HG03175 (cell line): Measurements from ENCODE around the gene ELL.

Experiments used
- ATAC-seq: cut with Tn5 transposase; IDR thresholded peaks from one replicate; pipeline ENCODE4 v1.9.1; 2021; ENCODE audit warnings: mild to moderate bottlenecking, moderate library complexity; ENCODE audit not compliant: unreplicated experiment

The ELL gene

GRCh38 chr19:18490728-18491127 is 31.1 kb downstream of the ELL start:
- no peak for ATAC-seq

DNA sequence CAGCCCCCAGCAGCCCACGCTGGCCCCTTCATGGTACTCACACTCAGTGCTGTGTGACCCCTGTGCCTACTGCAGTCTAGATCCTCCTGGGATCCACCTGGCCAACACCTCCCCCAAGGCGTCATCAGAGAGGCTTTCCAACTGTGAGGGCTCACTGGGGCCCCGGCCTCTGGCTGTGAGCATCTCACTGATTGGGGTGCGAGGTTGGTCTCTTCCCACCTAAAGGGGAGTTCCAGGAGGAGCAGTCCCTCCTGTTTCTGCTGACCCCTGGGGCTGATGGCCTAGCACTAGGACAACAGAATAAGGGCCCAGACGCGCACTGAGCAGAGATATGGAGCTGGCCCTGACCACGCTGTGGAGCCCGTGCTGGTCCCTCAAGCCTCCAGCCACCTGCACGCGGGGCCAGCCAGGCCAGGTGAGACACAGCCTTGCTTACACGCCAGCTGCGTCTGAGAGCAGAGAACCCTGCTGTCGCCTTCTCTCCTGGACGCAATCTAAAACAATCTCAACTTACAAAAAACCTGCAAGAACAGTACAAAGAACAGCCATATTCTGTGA is 32.2 kb downstream of the ELL start:
- ATAC-seq = no peak

DNA sequence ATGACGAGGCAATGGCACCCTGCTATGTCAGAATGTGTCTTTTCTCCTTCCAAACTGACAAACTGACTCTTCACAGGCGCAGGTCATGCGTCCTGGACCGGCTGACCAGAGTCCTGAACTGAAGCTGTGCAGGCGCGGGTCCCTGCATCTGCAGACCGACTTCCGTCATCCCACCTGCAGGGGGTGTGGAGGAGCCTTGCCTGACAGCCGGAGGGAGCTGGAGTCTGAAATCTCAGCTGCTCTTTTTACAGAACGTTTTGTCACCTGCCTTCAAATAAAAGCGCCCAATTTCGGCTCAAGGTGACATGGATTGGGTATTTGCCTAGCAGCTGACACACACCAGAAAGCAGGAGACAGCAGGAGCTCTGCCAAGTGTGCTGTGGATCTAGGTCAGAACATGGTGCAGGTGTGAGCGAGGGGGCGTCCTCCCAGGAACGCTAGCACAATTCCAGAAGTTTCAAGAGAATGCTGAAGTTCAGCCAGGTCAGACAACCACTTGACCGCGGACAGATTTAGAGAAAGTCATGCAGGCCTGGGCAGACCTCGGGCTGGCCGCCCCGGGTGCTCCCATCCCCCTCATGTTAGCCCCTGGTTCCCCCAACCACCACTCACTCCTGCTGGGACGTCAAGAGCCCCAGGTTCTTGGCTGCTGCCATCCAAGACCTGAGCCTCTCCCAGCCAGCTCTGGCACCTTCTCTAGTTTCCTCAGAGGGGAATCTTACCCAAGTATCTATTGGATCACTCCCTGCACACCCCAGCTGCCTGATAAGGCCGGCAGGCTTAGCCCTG is 32.8 kb downstream of the ELL start:
- ATAC-seq = no peak

GRCh38 chr19:18488403-18488723 is 33.5 kb downstream of the ELL start:
- no peak for ATAC-seq

DNA sequence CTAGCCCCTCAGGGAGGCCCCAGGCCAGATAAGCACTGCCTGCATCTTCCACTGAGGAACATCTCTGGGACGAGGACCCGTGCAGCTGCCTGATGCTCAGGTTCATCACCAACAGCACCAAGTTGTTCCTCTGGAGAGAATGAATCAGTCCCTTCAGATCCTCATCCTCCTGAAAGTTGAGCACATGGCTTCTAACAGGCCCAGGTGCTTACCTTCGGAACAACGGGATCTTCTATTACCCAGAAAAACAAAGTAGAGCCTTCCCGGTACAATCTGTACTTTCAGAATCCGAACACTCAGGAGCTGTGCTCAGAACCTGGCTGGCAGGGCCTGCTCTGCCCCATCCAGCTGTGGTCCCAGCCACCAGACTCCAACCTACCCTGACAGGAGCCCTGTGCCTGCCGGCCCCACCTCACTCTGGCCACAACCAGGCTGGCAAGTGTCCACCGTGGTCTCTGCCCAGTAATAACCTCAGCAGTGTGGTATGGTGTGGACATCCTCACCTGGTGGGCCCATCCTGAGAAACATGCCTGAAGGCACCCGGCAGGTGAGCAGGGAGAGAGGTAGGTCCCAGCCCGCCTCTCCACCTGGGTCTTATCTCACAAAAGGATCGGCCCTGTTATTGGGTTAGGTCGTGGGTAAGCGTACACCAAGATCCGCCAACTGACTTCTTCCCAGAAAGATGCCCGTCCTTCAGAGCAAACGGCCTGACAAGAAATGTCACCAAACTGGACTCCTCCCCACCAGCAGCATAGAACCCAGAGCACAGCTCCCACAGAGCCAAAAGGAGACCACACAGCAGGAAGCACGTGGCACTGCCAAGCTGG is 34.1 kb downstream of the ELL start:
- ATAC-seq = no peak

- no peak for ATAC-seq
These were observed 35.1 kb downstream of the ELL start for GRCh38 chr19:18486746-18487145.

GRCh38 chr19:18484992-18485391 is 36.9 kb downstream of the ELL start:
- no peak for ATAC-seq

DNA sequence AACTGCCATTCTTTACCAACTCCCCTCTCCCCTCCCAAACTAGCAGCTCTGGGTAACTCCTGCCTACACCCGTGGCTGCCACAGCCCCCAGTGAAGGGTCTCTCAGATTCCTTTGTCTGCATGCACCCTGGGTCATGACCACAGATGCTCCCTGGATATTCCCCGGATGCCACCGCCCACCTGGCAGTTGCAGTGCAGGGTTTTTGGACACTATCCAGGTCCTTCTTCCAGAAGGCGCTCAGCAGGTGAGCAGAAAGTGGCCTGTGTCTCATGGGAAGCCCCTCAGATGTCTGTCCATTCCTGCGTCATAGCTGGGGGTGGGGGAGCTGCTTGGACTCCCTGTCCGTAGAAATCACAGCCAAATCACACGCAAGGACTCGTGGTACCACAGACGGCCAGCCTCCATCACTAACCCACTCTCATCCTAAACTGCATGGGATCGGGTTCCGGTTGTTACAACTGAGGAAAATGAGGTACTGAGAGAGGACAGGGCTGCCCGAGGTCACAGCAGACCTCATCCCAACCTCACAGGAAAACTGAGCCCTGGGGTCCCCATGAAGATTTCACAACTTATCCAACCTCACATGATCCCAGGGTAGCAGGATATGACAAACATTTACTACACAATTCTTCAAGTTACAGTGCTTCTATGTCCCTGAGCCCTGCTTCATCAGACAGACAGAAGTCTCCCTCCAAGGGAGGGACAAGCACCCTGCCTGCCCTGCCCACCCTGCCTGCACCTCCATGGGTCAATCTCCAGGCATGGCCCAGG is 38.6 kb downstream of the ELL start:
- ATAC-seq = no peak

GRCh38 chr19:18481505-18482222 is 40.2 kb downstream of the ELL start:
- no peak for ATAC-seq

GRCh38 chr19:18480006-18480691 is 41.7 kb downstream of the ELL start:
- ATAC-seq = no peak

DNA sequence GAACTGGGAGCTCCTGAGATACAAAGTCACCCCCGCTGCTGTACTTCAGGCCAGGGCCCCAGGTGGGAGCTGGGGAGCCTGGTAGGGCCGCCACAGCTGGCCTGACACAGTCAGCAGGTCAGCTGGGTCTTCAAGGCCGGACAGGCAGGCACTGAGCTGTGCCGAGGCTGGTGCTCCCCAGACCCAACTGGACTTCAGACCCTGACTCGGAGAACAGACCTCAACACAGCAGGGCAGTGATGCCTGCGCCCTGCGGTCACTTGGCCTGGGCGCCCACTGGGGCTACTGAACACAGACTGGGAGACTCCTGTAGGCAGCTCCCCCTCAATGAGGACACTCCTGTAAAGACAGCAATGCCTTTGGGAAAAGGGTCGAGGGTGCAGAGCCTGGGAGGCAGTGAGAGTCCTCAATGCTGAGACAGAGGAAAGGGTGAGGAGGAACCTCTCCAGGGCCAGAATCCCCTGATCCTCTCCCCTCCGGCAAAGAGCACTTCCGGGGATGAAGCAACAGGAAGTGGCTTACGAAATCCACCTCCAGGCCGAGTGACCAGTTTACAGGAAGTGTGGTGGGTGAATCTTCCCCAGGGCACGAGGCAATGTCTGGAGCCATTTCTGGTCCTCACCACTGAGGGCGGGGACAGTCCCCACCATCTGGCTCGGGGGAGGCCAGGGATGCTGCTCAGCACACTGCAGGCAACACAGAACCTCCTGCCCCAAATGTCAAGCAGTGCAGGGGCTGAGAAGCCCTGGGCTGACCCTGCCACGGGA is 43.1 kb downstream of the ELL start:
- ATAC-seq = peak; percentile 65

- ATAC-seq = no peak
These were observed 43.9 kb downstream of the ELL start for GRCh38 chr19:18477974-18478373.

DNA sequence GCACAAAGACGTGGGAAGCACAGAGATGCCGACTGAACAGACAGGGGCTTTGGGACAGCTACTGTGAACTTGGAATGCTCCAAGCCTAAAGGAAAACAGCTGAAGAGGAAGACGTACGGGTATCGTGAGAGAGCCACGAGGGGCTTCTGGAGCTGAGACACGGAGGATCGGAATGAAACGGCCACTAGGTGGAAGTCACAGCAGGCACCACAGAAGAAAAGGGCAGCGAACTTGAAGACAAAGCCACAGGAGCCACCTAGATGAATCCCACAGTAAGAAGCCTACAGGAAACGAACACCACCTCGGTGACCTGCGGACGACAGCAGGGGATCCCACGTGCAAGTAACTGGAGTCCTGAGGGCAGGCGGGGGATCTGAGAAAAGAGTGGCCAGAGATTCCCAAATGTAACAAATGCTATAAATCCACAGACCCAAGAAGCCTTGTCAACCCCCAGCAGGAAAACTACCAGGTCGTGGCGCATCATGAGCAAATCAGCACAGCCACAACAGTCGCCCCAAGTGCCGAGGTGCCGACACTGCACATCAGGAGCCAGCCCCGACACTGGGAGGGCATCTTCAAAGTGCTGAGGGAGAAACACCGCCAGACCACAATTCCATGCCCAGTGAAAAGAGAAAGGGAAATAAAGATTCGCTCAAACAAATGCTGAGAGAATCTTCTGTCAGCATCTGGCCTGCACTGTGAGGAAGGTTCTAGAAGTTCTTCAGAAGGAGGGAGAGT is 44.7 kb downstream of the ELL start:
- ATAC-seq = no peak

GRCh38 chr19:18476507-18477041 is 45.3 kb downstream of the ELL start:
- ATAC-seq = no peak

- ATAC-seq = no peak
These were observed 46.0 kb downstream of the ELL start for GRCh38 chr19:18475762-18476331.

DNA sequence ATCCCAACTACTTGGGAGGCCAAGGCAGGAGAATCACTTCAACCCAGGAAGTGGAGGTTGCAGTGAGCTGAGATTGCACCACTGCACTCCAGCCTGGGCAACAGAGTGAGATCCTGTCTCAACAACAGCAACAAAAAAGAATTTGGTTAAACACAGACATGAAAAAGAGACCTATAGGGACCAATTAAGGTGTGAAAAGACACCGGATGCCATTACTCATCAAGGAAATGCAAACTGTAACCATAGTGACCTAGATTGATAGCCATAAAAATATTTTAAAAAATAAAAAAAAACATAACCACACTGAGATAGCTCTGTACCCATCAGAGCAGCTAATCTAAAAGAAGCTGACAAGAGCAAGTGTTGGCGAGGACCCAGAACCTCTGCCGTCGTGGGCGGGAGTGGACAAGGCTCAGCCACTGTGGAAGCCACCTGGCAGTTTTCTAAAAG is 46.8 kb downstream of the ELL start:
- no peak for ATAC-seq

DNA sequence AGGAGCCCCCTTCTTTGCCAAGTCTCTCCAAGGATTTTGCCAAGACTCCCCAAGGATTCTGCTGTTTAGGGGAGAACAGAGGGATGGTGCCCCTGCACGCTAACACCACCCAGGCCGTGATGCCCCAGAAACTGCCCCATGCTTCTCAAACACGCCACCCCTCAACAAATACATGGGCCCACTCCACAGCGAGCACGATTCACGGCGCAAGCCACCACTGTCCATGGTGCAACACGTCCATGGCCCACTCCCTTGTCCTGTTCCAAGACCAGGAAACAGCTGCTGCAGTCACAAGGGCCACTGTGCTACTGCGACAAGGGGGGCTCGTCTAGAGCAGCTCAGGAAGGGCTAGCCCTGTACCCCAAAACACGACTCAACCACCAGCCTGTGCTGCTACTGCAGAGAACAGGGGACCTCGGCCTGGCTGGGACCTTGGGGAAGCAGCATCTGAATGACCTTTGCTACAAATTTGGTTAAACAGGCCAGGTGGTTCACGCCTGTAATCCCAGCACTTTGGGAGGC is 47.4 kb downstream of the ELL start:
- no peak for ATAC-seq

GRCh38 chr19:18473706-18474087 is 48.2 kb downstream of the ELL start:
- no peak for ATAC-seq
